ENCODE results near the gene PET100. TPM values are rescaled to one million over a fixed set of nuclear protein-coding genes. Genes with fewer than 3 reads are reported as not detected.

PET100 gene
- total RNA-seq, 1 donor from 2014 or later = 93.2 TPM

DNA sequence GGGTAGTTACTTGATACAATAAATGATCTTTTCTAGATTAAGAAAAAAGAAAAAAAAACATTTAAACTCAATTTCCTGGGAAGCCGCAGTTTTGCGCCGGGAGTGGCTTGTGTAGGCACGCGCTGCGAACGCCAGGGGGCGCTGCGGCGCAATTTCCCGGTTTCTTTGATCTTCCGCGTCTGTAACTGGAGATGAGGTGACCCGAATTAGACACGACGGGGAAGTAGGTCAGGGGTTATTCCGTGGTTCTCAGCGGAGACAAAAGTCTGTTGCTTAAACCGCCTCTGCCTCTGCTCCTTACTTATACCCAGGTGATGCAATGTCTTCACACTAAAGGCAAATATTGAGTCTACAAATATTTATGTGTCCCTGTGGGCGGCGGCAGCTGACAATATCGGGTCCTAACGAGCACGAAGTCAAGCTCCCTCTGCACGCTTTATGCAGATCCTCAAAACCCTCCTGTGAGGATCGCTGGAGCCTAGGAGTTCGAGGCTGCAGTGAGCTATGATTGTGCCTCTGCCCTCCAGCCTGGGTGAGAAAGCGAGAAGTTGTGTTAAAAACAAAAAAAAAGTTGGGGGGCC lies 22.6 kb downstream of the PET100 start:
- peak; percentile 93 for DNase-seq
- H3K27me3 ChIP-seq = no peaks in the 10 kb centered on the region
- ATAC-seq = peak; percentile 88
- H3K9me3 ChIP-seq = no peaks in the 10 kb centered on the region
- H3K4me3 ChIP-seq = peak overlapping the region; percentile 33
- H3K4me1 ChIP-seq = peaks cover 4% of the 10 kb centered on the region
- no peak overlapping the region for H3K27ac ChIP-seq
- TF ChIP-seq, protein P1, sequence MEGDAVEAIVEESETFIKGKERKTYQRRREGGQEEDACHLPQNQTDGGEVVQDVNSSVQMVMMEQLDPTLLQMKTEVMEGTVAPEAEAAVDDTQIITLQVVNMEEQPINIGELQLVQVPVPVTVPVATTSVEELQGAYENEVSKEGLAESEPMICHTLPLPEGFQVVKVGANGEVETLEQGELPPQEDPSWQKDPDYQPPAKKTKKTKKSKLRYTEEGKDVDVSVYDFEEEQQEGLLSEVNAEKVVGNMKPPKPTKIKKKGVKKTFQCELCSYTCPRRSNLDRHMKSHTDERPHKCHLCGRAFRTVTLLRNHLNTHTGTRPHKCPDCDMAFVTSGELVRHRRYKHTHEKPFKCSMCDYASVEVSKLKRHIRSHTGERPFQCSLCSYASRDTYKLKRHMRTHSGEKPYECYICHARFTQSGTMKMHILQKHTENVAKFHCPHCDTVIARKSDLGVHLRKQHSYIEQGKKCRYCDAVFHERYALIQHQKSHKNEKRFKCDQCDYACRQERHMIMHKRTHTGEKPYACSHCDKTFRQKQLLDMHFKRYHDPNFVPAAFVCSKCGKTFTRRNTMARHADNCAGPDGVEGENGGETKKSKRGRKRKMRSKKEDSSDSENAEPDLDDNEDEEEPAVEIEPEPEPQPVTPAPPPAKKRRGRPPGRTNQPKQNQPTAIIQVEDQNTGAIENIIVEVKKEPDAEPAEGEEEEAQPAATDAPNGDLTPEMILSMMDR (IDR thresholded peaks at IDR 0.05) = peak; percentile 98
- intact Hi-C loops (cut with DNase I) = no loop called here
- H3K36me3 ChIP-seq = no peaks in the 10 kb centered on the region

DNA sequence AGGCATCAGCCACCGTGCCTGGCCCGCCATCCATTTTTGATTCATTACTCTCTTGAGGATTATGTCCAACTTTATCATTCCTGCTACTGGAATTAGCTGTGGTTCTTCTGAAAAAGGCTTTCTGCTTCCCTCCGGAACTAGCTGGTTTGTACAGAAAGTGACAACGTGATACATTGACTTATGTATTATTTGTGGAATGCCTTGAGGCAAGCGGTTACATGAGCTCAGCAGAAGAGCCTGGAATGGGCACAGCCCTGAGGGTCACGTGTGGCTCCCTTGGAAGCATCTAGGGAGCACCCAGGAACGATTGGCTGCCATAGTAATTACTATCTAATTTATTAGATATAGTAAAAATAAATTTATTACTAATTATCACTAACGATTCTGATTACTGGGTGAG lies 24.8 kb downstream of the PET100 start:
- no peak for ATAC-seq
- intact Hi-C loops (cut with DNase I) = no loop called here
- no peak overlapping the region for H3K27ac ChIP-seq
- H3K9me3 ChIP-seq = no peaks in the 10 kb centered on the region
- no peak for DNase-seq
- H3K27me3 ChIP-seq = no peaks in the 10 kb centered on the region
- no peak overlapping the region for H3K4me3 ChIP-seq
- no peaks in the 10 kb centered on the region for H3K36me3 ChIP-seq
- H3K4me1 ChIP-seq = peaks cover 11% of the 10 kb centered on the region
- TF ChIP-seq, protein P1 (IDR thresholded peaks at IDR 0.05) = no peak

DNA sequence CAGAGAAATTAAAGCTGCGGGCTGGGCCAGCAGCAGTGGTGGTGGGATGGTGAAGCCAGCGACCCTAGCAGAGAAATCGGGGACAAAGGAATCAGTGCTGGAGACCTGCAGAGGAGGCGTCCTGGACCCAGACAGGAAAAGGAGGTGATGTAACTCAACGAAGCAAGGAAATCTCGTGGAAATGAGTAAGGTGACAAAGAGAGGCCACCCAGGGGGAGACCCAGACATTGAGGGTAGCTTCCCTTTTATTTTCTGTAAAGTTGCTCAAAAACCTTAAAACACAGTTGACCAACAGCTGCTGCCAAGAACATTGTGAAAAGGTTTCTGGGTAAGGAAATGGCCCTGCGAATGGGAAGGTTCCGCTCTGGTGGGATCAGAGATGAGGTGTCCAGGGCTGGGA lies 26.0 kb downstream of the PET100 start:
- TF ChIP-seq, protein P1 (IDR thresholded peaks at IDR 0.05) = no peak
- no peaks in the 10 kb centered on the region for H3K36me3 ChIP-seq
- H3K27me3 ChIP-seq = no peaks in the 10 kb centered on the region
- ATAC-seq = peak; percentile 49
- H3K4me3 ChIP-seq = no peak overlapping the region
- H3K9me3 ChIP-seq = no peaks in the 10 kb centered on the region
- peak overlapping the region; percentile 79 for H3K27ac ChIP-seq
- H3K4me1 ChIP-seq = peaks cover 11% of the 10 kb centered on the region
- DNase-seq = no peak
- intact Hi-C loops (cut with DNase I) = no loop called here

DNA sequence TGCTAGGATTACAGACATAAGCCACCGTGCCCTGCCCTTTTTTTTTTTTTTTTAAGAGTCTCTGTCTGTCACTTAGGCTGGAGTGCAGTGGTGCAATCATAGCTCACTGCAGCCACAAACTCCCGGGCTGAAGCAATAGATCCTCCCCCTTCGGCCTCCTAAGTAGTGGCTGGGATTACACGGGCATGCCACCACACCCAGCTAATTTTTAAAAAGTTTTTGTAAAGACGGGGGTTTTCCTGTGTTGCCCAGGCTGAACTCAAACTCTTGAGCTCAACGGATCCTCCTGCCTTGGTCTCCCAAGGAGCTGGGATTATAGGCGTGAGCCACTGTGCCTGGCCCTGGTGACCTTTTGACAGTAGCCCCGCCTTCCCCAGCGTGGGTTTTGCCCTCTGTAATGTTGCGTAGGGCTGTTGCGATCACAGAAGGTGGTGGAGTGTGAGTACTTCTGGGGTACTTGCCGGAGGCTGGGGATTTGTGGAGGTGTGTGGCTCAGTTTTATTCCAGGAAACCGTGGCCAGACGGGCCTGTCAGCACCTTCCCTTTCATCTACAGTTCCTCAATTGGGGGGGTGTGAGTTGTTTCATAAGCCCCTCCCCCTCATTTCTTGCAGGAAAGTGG lies 27.6 kb downstream of the PET100 start:
- Histone ChIP-seq H3K27ac (peak overlapping the region; percentile 79), H3K9me3 (no peaks in the 10 kb centered on the region), H3K4me3 (no peak overlapping the region), H3K4me1 (peaks cover 10% of the 10 kb centered on the region), H3K27me3 (no peaks in the 10 kb centered on the region), H3K36me3 (no peaks in the 10 kb centered on the region)
- ATAC-seq (peak; percentile 83), DNase-seq (peak; percentile 87)
- intact Hi-C loops (cut with DNase I) = no loop called here
- TF ChIP-seq, protein P1 (IDR thresholded peaks at IDR 0.05) = no peak

DNA sequence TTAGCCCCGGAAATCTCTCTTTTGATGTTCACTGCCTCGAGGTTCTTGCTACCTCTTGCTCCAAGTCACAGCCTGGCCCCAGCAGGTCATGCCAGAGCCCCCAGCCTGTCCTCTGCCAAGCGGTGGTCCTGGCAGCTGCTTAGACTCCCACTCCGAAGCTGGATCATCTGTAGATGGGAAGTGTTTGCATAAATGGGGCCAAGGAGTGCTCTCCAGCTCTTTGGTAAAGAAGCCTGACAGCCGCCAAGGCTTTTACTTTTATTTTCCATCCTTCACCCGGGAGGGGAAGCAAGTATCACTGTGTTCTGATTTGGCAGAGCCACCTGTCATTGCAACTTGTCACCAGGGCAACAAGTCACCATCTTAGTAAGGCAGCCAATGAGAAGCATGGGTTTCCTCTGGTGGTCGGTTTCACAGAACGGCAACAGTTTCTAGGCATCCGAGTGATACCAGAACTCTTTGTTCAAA lies 28.7 kb downstream of the PET100 start:
- peak; percentile 63 for ATAC-seq

More for the DNA sequence above, 28.7 kb downstream of the PET100 start:
- no peak for DNase-seq
- Histone ChIP-seq H3K4me3 (no peak overlapping the region), H3K4me1 (peaks cover 8% of the 10 kb centered on the region), H3K9me3 (no peaks in the 10 kb centered on the region), H3K27me3 (no peaks in the 10 kb centered on the region), H3K27ac (peak overlapping the region; percentile 79), H3K36me3 (no peaks in the 10 kb centered on the region)
- intact Hi-C loops (cut with DNase I) = no loop called here
- TF ChIP-seq, protein P1 (IDR thresholded peaks at IDR 0.05) = no peak
